GM23338 (cell line): ENCODE data around the gene GRIK4.

Source experiments
- CREB1 ChIP-seq: fragments of 250-450 bp; sonication (Bioruptor Pico); IDR thresholded peaks from 2 replicates; pipeline ENCODE4 v1.5.0; 2020; ENCODE audit warnings: low read depth, mild to moderate bottlenecking, moderate library complexity
- EZH2 ChIP-seq: fragments of 200-600 bp; sonication (generic); IDR thresholded peaks from one replicate; pipeline ENCODE4 v1.8.0; 2017; ENCODE audit warnings: antibody characterized with exemption, mild to moderate bottlenecking, low read depth; ENCODE audit not compliant: unreplicated experiment
- NANOG ChIP-seq: IDR thresholded peaks from 2 replicates; pipeline ENCODE4 v1.6.1; 2016; ENCODE audit warnings: antibody characterized with exemption, borderline replicate concordance
- POLR2AphosphoS5 ChIP-seq: IDR thresholded peaks from 2 replicates; pipeline ENCODE4 v1.6.1; 2016; ENCODE audit warnings: antibody characterized with exemption, low read depth
- REST ChIP-seq: IDR thresholded peaks from one replicate; pipeline ENCODE4 v1.6.1; 2018; ENCODE audit warnings: antibody characterized with exemption; ENCODE audit not compliant: unreplicated experiment
- TF ChIP-seq, protein P1 (sequence below), 2 experiments: fragments of 200-600 bp in 1 of 2; sonication (generic) in 1 of 2; conservative IDR thresholded peaks; 2 replicates each; pipeline versions ENCODE4 v1.5.1 to v1.6.1; 2016 to 2017; ENCODE audit warnings: antibody characterized with exemption in 2 of 2, low read depth in 2 of 2, mild to moderate bottlenecking in 2 of 2, moderate library complexity in 1 of 2

GRCh38 chr11:120715239-120715638, 203.7 kb downstream of the GRIK4 start:
- TF ChIP-seq POLR2AphosphoS5 (no peak), REST (no peak), EZH2 (no peak), NANOG (no peak), CREB1 (no peak)
- TF ChIP-seq, protein P1, sequence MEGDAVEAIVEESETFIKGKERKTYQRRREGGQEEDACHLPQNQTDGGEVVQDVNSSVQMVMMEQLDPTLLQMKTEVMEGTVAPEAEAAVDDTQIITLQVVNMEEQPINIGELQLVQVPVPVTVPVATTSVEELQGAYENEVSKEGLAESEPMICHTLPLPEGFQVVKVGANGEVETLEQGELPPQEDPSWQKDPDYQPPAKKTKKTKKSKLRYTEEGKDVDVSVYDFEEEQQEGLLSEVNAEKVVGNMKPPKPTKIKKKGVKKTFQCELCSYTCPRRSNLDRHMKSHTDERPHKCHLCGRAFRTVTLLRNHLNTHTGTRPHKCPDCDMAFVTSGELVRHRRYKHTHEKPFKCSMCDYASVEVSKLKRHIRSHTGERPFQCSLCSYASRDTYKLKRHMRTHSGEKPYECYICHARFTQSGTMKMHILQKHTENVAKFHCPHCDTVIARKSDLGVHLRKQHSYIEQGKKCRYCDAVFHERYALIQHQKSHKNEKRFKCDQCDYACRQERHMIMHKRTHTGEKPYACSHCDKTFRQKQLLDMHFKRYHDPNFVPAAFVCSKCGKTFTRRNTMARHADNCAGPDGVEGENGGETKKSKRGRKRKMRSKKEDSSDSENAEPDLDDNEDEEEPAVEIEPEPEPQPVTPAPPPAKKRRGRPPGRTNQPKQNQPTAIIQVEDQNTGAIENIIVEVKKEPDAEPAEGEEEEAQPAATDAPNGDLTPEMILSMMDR (conservative IDR thresholded peaks at IDR 0.05; ENCODE audit: low read depth in 2 of 2): peak; percentile 54 to 60
